Measurements from ENCODE around the gene MTUS2. TPM values are rescaled to one million over a fixed set of nuclear protein-coding genes. Genes with fewer than 3 reads are reported as not detected.

MTUS2 gene
- total and polyA plus RNA-seq, 4 donors: under 0.01 to 0.70 (median 0.15) TPM

GRCh38 chr13:28958018-28958417 lies 137.9 kb downstream of the MTUS2 start (continued):
- no peak for TF ChIP-seq RXRA (IDR thresholded peaks at IDR 0.05)
- TF ChIP-seq GABPA (IDR thresholded peaks at IDR 0.05 in 1 of 2, conservative IDR thresholded peaks at IDR 0.05 in 1 of 2): no peak
- TF ChIP-seq HNF4G (IDR thresholded peaks at IDR 0.05): no peak

GRCh38 chr13:28958441-28958840 lies 138.3 kb downstream of the MTUS2 start:
- Histone ChIP-seq H3K9ac (ENCODE audit: low read depth in 1 of 2, low read length in 2 of 2) (no peak overlapping the region), H3K4me3 (ENCODE audit: low read depth in 1 of 3, low read length in 3 of 3) (no peak overlapping the region), H3K4me1 (ENCODE audit: control insufficient read depth in 4 of 4, insufficient read depth in 4 of 4, low read length in 3 of 4) (peaks cover 4 to 18% (median 15%) of the 10 kb centered on the region in 4 donors), H3K27ac (ENCODE audit: low read depth in 1 of 2, low read length in 2 of 2) (no peak overlapping the region), H3K36me3 (ENCODE audit: control insufficient read depth in 4 of 4, insufficient read depth in 3 of 4, low read depth in 1 of 4, low read length in 3 of 4) (no peaks in the 10 kb centered on the region), H3K27me3 (ENCODE audit: control insufficient read depth in 4 of 4, insufficient read depth in 4 of 4, low read length in 3 of 4) (no peaks in the 10 kb centered on the region), H3K9me3 (ENCODE audit: control insufficient read depth in 4 of 4, low read length in 3 of 4) (no peaks in the 10 kb centered on the region)
- DNase-seq (ENCODE audit: low spot score): no peak
- 91% methylated on average over 3 of the region's 3 CpGs for WGBS
- TF ChIP-seq TAF1 (conservative IDR thresholded peaks at IDR 0.05): no peak
- no peak for TF ChIP-seq MAX (IDR thresholded peaks at IDR 0.05)
- no peak for TF ChIP-seq SP1 (IDR thresholded peaks at IDR 0.05)
- TF ChIP-seq ATF3 (IDR thresholded peaks at IDR 0.05): no peak
- TF ChIP-seq JUND (IDR thresholded peaks at IDR 0.05): no peak

GRCh38 chr13:28964052-28964451 lies 143.9 kb downstream of the MTUS2 start:
- no peak overlapping the region for H3K9ac ChIP-seq (ENCODE audit: low read depth in 1 of 2, low read length in 2 of 2)
- DNase-seq (ENCODE audit: low spot score): no peak
- no peaks in the 10 kb centered on the region for H3K36me3 ChIP-seq (ENCODE audit: control insufficient read depth in 4 of 4, insufficient read depth in 3 of 4, low read depth in 1 of 4, low read length in 3 of 4)
- 97% methylated on average over 1 of the region's 1 CpG for WGBS
- no peak overlapping the region for H3K27ac ChIP-seq (ENCODE audit: low read depth in 1 of 2, low read length in 2 of 2)
- no peak for TF ChIP-seq SP1 (IDR thresholded peaks at IDR 0.05)
- no peak for TF ChIP-seq CTCF (IDR thresholded peaks at IDR 0.05; ENCODE audit: low read depth, low read length, missing input control)
- TF ChIP-seq ATF3 (IDR thresholded peaks at IDR 0.05): no peak
- no peak for TF ChIP-seq REST (IDR thresholded peaks at IDR 0.05)
- TF ChIP-seq FOXA1 (IDR thresholded peaks at IDR 0.05): no peak
- no peak for TF ChIP-seq NR2F2 (IDR thresholded peaks at IDR 0.05)
- no peak for TF ChIP-seq MAX (IDR thresholded peaks at IDR 0.05)
- TF ChIP-seq ZBTB33 (IDR thresholded peaks at IDR 0.05): no peak
- no peak for TF ChIP-seq TAF1 (conservative IDR thresholded peaks at IDR 0.05)
- no peak for TF ChIP-seq HNF4G (IDR thresholded peaks at IDR 0.05)
- no peaks in the 10 kb centered on the region for H3K4me1 ChIP-seq (ENCODE audit: control insufficient read depth in 4 of 4, insufficient read depth in 4 of 4, low read length in 3 of 4)
- no peak overlapping the region for H3K4me3 ChIP-seq (ENCODE audit: low read depth in 1 of 3, low read length in 3 of 3)
- H3K27me3 ChIP-seq (ENCODE audit: control insufficient read depth in 4 of 4, insufficient read depth in 4 of 4, low read length in 3 of 4): no peaks in the 10 kb centered on the region
- H3K9me3 ChIP-seq (ENCODE audit: control insufficient read depth in 4 of 4, low read length in 3 of 4): no peaks in the 10 kb centered on the region
